ENCODE data around the gene RAG2. TPM values are rescaled to one million over a fixed set of nuclear protein-coding genes. Genes with fewer than 3 reads are reported as not detected.

RAG2 gene
- total RNA-seq, 1 experiment from 2014 or later: not detected

DNA sequence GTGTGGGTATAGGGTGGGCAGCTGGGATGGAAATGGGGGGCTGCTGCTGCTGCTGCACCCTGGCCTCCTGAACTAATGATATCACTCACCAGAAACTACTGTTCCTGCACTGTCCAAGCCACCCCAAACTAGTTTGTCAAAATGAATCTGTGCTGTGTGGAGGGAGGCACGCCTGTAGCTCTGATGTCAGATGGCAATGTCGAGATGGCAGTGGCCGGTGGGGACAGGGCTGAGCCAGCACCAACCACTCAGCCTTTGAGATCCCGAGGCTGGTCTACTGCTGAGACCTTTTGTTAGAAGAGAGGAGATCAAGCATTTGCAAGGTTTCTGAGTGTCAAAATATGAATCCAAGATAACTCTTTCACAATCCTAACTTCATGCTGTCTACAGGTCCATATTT, 28.9 kb downstream of the RAG2 start:
- RAD21 ChIA-PET (ENCODE audit: low non-redundant PET in 1 of 2, low total read pairs in 2 of 2, uncharacterized antibody in 2 of 2, unreplicated experiment in 2 of 2): no interaction called here

DNA sequence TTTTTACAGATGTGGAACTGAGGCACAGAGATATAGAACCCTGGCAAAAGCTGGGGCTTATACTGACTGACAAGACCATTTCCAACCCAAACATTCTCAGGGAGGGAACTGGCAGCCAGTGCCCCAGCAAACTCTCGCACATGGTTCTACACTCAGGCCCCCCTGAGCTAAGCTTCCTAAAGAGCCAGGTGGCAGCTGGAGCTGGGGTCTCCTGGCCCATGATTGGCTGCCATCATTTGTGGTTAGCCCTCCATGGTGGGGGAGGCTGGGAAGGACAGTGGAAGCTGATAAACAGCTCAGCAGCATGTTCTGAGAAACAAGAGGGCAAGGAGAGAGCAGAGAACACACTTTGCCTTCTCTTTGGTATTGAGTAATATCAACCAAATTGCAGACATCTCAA, 30.3 kb downstream of the RAG2 start, which contains the start of gene RAG1:
Gene RAG1, plus strand, starts transcription at position 314 of the 400 bp plus-strand sequence. CDS start 5,298 bp downstream, outside the sequence.
- RAD21 ChIA-PET (ENCODE audit: low non-redundant PET in 1 of 2, low total read pairs in 2 of 2, uncharacterized antibody in 2 of 2, unreplicated experiment in 2 of 2): no interaction called here
- CTCF ChIA-PET: interaction anchor here (1.3 kb wide), 1 partner anchor 179 kb away, joined by 8 read pairs; no protein-coding TSS in a partner anchor
- POLR2A ChIA-PET: no interaction called here
- TF ChIP-seq RAD21 (IDR thresholded peaks at IDR 0.05; ENCODE audit: low read depth): no peak
- TF ChIP-seq, protein P1, sequence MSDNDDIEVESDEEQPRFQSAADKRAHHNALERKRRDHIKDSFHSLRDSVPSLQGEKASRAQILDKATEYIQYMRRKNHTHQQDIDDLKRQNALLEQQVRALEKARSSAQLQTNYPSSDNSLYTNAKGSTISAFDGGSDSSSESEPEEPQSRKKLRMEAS (IDR thresholded peaks at IDR 0.05): no peak
- DNase-seq (ENCODE audit: low read depth, low spot score) (no peak), ATAC-seq (no peak)
- Histone ChIP-seq H3K9me2 (ENCODE audit: insufficient read depth) (no peaks in the 10 kb centered on the region), H4K20me1 (ENCODE audit: insufficient read depth) (no peaks in the 10 kb centered on the region), H3K27me3 (ENCODE audit: insufficient read depth, low read length) (peaks cover 60% of the 10 kb centered on the region), H3K4me3 (replicated peaks in 1 of 2; ENCODE audit: low read depth in 1 of 2, low read length in 2 of 2) (no peak within 1 kb of the TSS), H3K4me2 (ENCODE audit: low read length) (no peak within 1 kb of the TSS), H3K27ac (ENCODE audit: low read depth, low read length) (no peak within 1 kb of the TSS), H3K36me3 (ENCODE audit: control insufficient read depth in 1 of 2, insufficient read depth in 2 of 2, low read length in 2 of 2) (no peaks in the 10 kb centered on the region), H3K9me3 (ENCODE audit: control insufficient read depth in 1 of 2, insufficient read depth in 1 of 2, low read depth in 1 of 2, low read length in 2 of 2) (no peaks in the 10 kb centered on the region), H2AFZ (ENCODE audit: low read depth, low read length, poor library complexity, severe bottlenecking) (no peak within 1 kb of the TSS), H3K79me2 (ENCODE audit: insufficient read depth, low read length) (no peaks in the 10 kb centered on the region), H3K9ac (ENCODE audit: low read length) (no peak within 1 kb of the TSS), H3K4me1 (ENCODE audit: control insufficient read depth in 1 of 2, insufficient read depth in 2 of 2, low read length in 2 of 2) (no peaks in the 10 kb centered on the region)
- BruUV-seq (replicated peaks): no TSS peak
- intact Hi-C loops (cut with micrococcal nuclease): no loop called here

More for the DNA sequence above, 28.9 kb downstream of the RAG2 start:
- no peaks in the 10 kb centered on the region for H3K4me1 ChIP-seq (ENCODE audit: control insufficient read depth in 1 of 2, insufficient read depth in 2 of 2, low read length in 2 of 2)
- no peak overlapping the region for H3K4me3 ChIP-seq (replicated peaks in 1 of 2; ENCODE audit: low read depth in 1 of 2, low read length in 2 of 2)
- intact Hi-C loops (cut with micrococcal nuclease): no loop called here
- no peaks in the 10 kb centered on the region; the same call in 1 of the 2 replicates for H4K20me1 ChIP-seq (ENCODE audit: insufficient read depth)
- no peaks in the 10 kb centered on the region for H3K9me3 ChIP-seq (ENCODE audit: control insufficient read depth in 1 of 2, insufficient read depth in 1 of 2, low read depth in 1 of 2, low read length in 2 of 2)
- ChIA-PET CTCF (no interaction called here), POLR2A (no interaction called here)
- H3K27me3 ChIP-seq (ENCODE audit: insufficient read depth, low read length): peaks cover 50% of the 10 kb centered on the region
- no peak overlapping the region for H3K27ac ChIP-seq (ENCODE audit: low read depth, low read length)
- H3K79me2 ChIP-seq (ENCODE audit: insufficient read depth, low read length): no peaks in the 10 kb centered on the region
- no TSS peak for BruUV-seq (replicated peaks)
- DNase-seq (ENCODE audit: low read depth, low spot score): no peak
- no peak overlapping the region for H2AFZ ChIP-seq (ENCODE audit: low read depth, low read length, poor library complexity, severe bottlenecking)
- TF ChIP-seq RAD21 (IDR thresholded peaks at IDR 0.05; ENCODE audit: low read depth): no peak
- TF ChIP-seq, protein P2, sequence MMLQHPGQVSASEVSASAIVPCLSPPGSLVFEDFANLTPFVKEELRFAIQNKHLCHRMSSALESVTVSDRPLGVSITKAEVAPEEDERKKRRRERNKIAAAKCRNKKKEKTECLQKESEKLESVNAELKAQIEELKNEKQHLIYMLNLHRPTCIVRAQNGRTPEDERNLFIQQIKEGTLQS (IDR thresholded peaks at IDR 0.05): no peak
- H3K36me3 ChIP-seq (ENCODE audit: control insufficient read depth in 1 of 2, insufficient read depth in 2 of 2, low read length in 2 of 2): no peaks in the 10 kb centered on the region
- H3K4me2 ChIP-seq (ENCODE audit: low read length): no peak overlapping the region
- no peak for ATAC-seq
- H3K9me2 ChIP-seq (ENCODE audit: insufficient read depth): no peaks in the 10 kb centered on the region
- H3K9ac ChIP-seq (ENCODE audit: low read length): no peak overlapping the region
